Astrocyte of the cerebellum (primary cell): Measurements from ENCODE around the gene ACIN1.

ENCODE experiments used
- DNase-seq: peaks from one replicate; pipeline ENCODE4 v3.0.0-alpha.2; 2011; ENCODE audit warnings: low read depth
- H3K4me3 ChIP-seq: 2 replicates; pipeline ENCODE4 v1.5.1; 2011; ENCODE audit warnings: mild to moderate bottlenecking, low read depth, low read length, moderate library complexity
- CTCF ChIP-seq: IDR thresholded peaks from 2 replicates; pipeline ENCODE4 v1.5.1; 2012; ENCODE audit warnings: low read length, low read depth, moderate library complexity, mild to moderate bottlenecking; ENCODE audit errors: missing control alignments
- in situ Hi-C: cut with HindIII; loops from 2 replicates; pipeline ENCODE4 v1.10.0; 2017; ENCODE audit warnings: low sequenced_read_pairs

The ACIN1 gene

GRCh38 chr14:23043145-23043544 lies 51.8 kb downstream of the ACIN1 start:
- in situ Hi-C loops, result loop anchor here (10.0 kb wide), 1 partner anchor 48 kb away; no protein-coding TSS in a partner anchor
- no peak overlapping the region for H3K4me3 ChIP-seq
- no peak for DNase-seq
- TF ChIP-seq CTCF, result no peak

- no peak for TF ChIP-seq CTCF
Measured at GRCh38 chr14:23042162-23042965, 52.6 kb downstream of the ACIN1 start, which contains the start of gene PSMB11. Gene PSMB11 (plus strand): TSS chr14:23042212. CDS start chr14:23042226, 14 bp downstream.

GRCh38 chr14:23041729-23042128 lies 53.2 kb downstream of the ACIN1 start:
- DNase-seq, result no peak
- TF ChIP-seq CTCF, result no peak
- H3K4me3 ChIP-seq, result no peak overlapping the region
- in situ Hi-C loops, result loop anchor here (10.0 kb wide), 1 partner anchor 47 kb away; no protein-coding TSS in a partner anchor

More at GRCh38 chr14:23042162-23042965, 52.6 kb downstream of the ACIN1 start, which contains the start of gene PSMB11:
- H3K4me3 ChIP-seq, result no peak within 1 kb of the TSS
- in situ Hi-C loops, result loop anchor here (10.0 kb wide), 1 partner anchor 48 kb away; no protein-coding TSS in a partner anchor
- no peak for DNase-seq

- DNase-seq, result no peak
- in situ Hi-C loops, result loop anchor here (10.0 kb wide), 1 partner anchor 45 kb away; no protein-coding TSS in a partner anchor
- no peak overlapping the region for H3K4me3 ChIP-seq
- no peak for TF ChIP-seq CTCF
Measured at GRCh38 chr14:23040100-23040499, 54.8 kb downstream of the ACIN1 start.

GRCh38 chr14:23035303-23036144 lies 59.4 kb downstream of the ACIN1 start:
- peak overlapping the region; percentile 96 for H3K4me3 ChIP-seq
- TF ChIP-seq CTCF, result no peak
- in situ Hi-C loops, result no loop called here
- no peak for DNase-seq
